Endothelial cell of umbilical vein (primary cell): ENCODE data around the gene UBE2I. TPM values are rescaled to one million over a fixed set of nuclear protein-coding genes. Genes with fewer than 3 reads are reported as not detected.

ENCODE experiments used
- BruUV-seq: library from RNA; stranded (reverse); fragments of 400-500 nt; replicated peaks from 2 replicates; lab custom pipeline; 2021; lab: Mats Ljungman, UMichigan
- CTCF ChIA-PET: fragments of 300-600, 350-600 bp; sonication (Branson Sonifier 250); formaldehyde crosslinking; loops from one replicate; lab custom pipeline; 2021; ENCODE audit warnings: antibody characterized with exemption, inconsistent platforms; lab: Charles Lee
- POLR2A ChIA-PET: fragments of 300-600, 350-600 bp; sonication (Branson Sonifier 250); formaldehyde crosslinking; loops from one replicate; lab custom pipeline; 2021; ENCODE audit warnings: antibody characterized with exemption, inconsistent platforms; lab: Charles Lee
- DNase-seq: peaks from one replicate; pipeline ENCODE4 v3.0.0-alpha.2; 2011; ENCODE audit warnings: low read depth, low spot score
- FAIRE-seq: peaks from 2 replicates; lab custom pipeline; 2011; peaks lifted over from hg19 to GRCh38; lab: Jason Lieb, UNC
- H2AFZ ChIP-seq: 2 replicates; pipeline ENCODE4 v1.6.0; 2012; ENCODE audit warnings: low read depth, low read length, control low read depth, inconsistent platforms
- H3K27ac ChIP-seq: 2 replicates; pipeline ENCODE4 v1.5.1; 2011; ENCODE audit warnings: low read depth, mild to moderate bottlenecking, control low read depth, low read length, moderate library complexity; ENCODE audit not compliant: insufficient read depth
- H3K27me3 ChIP-seq, 2 experiments: 2 replicates each; pipeline versions ENCODE4 v1.6.0 to v1.6.1; 2011; ENCODE audit warnings: low read length in 2 of 2, mixed read lengths in 1 of 2; ENCODE audit not compliant: control insufficient read depth in 2 of 2, insufficient read depth in 2 of 2
- H3K36me3 ChIP-seq, 2 experiments: 2 replicates in 1 of 2; 3 replicates in 1 of 2; pipeline ENCODE4 v1.5.1; 2011; ENCODE audit warnings: low read length in 2 of 2, mild to moderate bottlenecking in 1 of 2, moderate library complexity in 1 of 2; ENCODE audit not compliant: control insufficient read depth in 2 of 2, insufficient read depth in 2 of 2; ENCODE audit errors: extremely low read depth in 1 of 2
- H3K4me1 ChIP-seq: 3 replicates; pipeline ENCODE4 v1.5.1; 2011; ENCODE audit warnings: mild to moderate bottlenecking, low read length; ENCODE audit not compliant: control insufficient read depth, insufficient read depth; ENCODE audit errors: extremely low read depth
- H3K4me2 ChIP-seq: 2 replicates; pipeline ENCODE4 v1.6.1; 2011; ENCODE audit warnings: low read length, control low read depth, mixed read lengths; ENCODE audit not compliant: insufficient read depth
- H3K4me3 ChIP-seq, 3 experiments: fragments of 200-600 bp in 1 of 3; sonication (generic), shearing (Covaris generic) in 1 of 3; replicated peaks in 1 of 3; 2 replicates each; pipeline ENCODE4 v1.5.1; 2011 to 2016; ENCODE audit warnings: control low read depth in 3 of 3, low read length in 3 of 3, mild to moderate bottlenecking in 2 of 3, inconsistent platforms in 1 of 3, low read depth in 1 of 3, moderate library complexity in 1 of 3; ENCODE audit not compliant: insufficient read depth in 1 of 3
- H3K79me2 ChIP-seq: 2 replicates; pipeline ENCODE4 v1.6.0; 2012; ENCODE audit warnings: low read length, inconsistent platforms; ENCODE audit not compliant: control insufficient read depth, insufficient read depth
- H3K9ac ChIP-seq: replicated peaks from 2 replicates; pipeline ENCODE3; 2011; ENCODE audit warnings: low read length, control low read depth; ENCODE audit not compliant: insufficient read depth; ENCODE audit errors: extremely low read depth
- H3K9me1 ChIP-seq: replicated peaks from 3 replicates; pipeline ENCODE4 v1.6.0; 2011; ENCODE audit warnings: mild to moderate bottlenecking, low read length; ENCODE audit not compliant: control insufficient read depth, insufficient read depth; ENCODE audit errors: extremely low read depth
- H3K9me3 ChIP-seq: replicated peaks from 2 replicates; pipeline ENCODE4 v1.5.1; 2012; ENCODE audit warnings: low read length, inconsistent platforms; ENCODE audit not compliant: control insufficient read depth, insufficient read depth
- H4K20me1 ChIP-seq: replicated peaks from 2 replicates; pipeline ENCODE3; 2011; ENCODE audit warnings: mild to moderate bottlenecking, low read length; ENCODE audit not compliant: control insufficient read depth, insufficient read depth; ENCODE audit errors: extremely low read depth
- EZH2 ChIP-seq: IDR thresholded peaks from 2 replicates; pipeline ENCODE4 v1.6.1; 2012; ENCODE audit warnings: borderline replicate concordance, low read depth, mild to moderate bottlenecking, moderate library complexity, low read length, inconsistent platforms; ENCODE audit not compliant: severe bottlenecking
- FOS ChIP-seq: IDR thresholded peaks from 2 replicates; pipeline ENCODE4 v1.6.1; 2011; ENCODE audit warnings: mild to moderate bottlenecking, low read length, moderate library complexity, borderline replicate concordance; ENCODE audit not compliant: insufficient read depth
- GATA2 ChIP-seq: IDR thresholded peaks from 2 replicates; pipeline ENCODE4 v1.7.0; 2011; ENCODE audit warnings: low read depth, mild to moderate bottlenecking, moderate library complexity, mixed read lengths, low read length; ENCODE audit not compliant: insufficient read length, insufficient read depth
- JUN ChIP-seq: IDR thresholded peaks from 2 replicates; pipeline ENCODE4 v1.6.1; 2011; ENCODE audit warnings: borderline replicate concordance, low read depth; ENCODE audit not compliant: insufficient read length, insufficient read depth
- MYC ChIP-seq: IDR thresholded peaks from one replicate; pipeline ENCODE4 v1.6.1; 2011; ENCODE audit warnings: mild to moderate bottlenecking, low read depth, low read length
- POLR2A ChIP-seq: IDR thresholded peaks from 2 replicates; pipeline ENCODE4 v1.6.1; 2012; ENCODE audit warnings: low read depth, mild to moderate bottlenecking, control low read depth, low read length
- dilution Hi-C: fragments of 300-500 bp; cut with MboI; formaldehyde crosslinking; loops from one replicate; pipeline ENCODE4 v1.15.0; 2019; ENCODE audit warnings: low sequenced_read_pairs; ENCODE audit not compliant: extremely low pct_ligation_motif_present
- intact Hi-C: fragments of 100-400 bp; cut with micrococcal nuclease; formaldehyde crosslinking; loops from one replicate; pipeline ENCODE4 v1.10.0; 2022
- polyA plus RNA-seq, 4 experiments: library from polyadenylated mRNA; depleted of rRNA in 3 of 4; stranded (reverse) in 3 of 4; unstranded in 1 of 4; fragments of >200 nt; gene quantifications; 2 replicates each; pipeline versions ENCODE4 v1.2.1 to v1.2.3, GENCODE V29; 2011 to 2012; ENCODE audit warnings: missing spikeins in 1 of 4
- total RNA-seq: library from RNA; stranded (reverse); gene quantifications from 2 replicates; pipeline ENCODE4 v1.2.3, GENCODE V29; 2021
- TF ChIP-seq, protein P1 (sequence below), 2 donors: IDR thresholded peaks; 1 replicate in 1 of 2; 2 replicates in 1 of 2; pipeline ENCODE4 v1.5.1; 2011; ENCODE audit warnings: low read length in 2 of 2, mild to moderate bottlenecking in 2 of 2, moderate library complexity in 2 of 2, control low read depth in 1 of 2, inconsistent platforms in 1 of 2, low read depth in 1 of 2; ENCODE audit not compliant: insufficient read depth in 1 of 2; ENCODE audit errors: extremely low read depth in 1 of 2
- TF ChIP-seq, protein P2 (sequence below): IDR thresholded peaks from 2 replicates; pipeline ENCODE4 v1.6.1; 2011; ENCODE audit not compliant: insufficient read depth, insufficient read length

UBE2I gene
- total and polyA plus RNA-seq, 2 donors (not counting 3 experiments of a cell fraction or from before 2014, with no cell fraction given) = 122 to 233 TPM

DNA sequence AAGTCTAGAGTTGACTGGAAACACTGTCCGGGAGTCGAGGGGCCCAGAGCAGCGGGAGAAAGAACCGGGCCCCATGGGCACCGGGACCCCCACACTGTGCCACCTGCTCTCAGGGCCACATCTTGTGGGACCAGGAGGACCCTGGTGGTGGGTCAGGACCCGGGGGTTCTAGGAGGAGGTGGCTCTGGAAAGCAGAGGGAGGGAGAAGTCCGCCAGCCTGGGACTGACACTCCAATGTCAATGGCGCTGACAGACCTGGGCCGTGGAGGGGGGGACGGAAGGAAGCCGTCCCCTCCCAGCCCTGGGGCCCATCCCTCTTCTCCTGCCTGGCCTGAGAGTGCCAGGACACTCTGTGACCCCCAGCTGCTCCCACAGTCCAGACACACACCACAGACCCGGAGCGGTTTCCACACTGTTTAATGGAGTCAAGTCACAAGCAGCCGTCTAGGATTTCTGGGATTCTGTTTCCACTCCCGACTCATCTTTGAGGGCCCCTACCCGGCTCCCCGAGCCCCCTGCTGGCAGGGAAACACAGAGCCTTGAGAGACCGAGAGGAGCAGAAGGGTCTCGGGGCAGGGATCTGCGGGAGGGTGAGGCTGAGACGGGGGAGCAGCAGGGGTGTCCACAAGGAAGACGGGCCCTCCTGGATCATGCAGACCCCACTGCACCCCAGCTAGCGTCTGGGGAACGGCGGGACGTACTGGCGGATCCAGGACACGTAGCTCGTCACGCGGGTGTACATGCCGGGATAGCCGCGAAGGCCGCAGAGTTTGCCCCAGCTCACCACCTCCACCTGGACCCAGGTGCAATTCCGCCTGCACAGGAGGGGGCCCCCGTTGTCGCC is 23.5 kb upstream of the UBE2I start:
- no peak for FAIRE-seq
- no peak overlapping the region for H3K9ac ChIP-seq
- POLR2A ChIA-PET = no interaction called here
- dilution Hi-C loops = no loop called here
- H3K9me3 ChIP-seq = no peaks in the 10 kb centered on the region
- intact Hi-C loops = no loop called here
- H4K20me1 ChIP-seq = no peaks in the 10 kb centered on the region
- H3K79me2 ChIP-seq = no peaks in the 10 kb centered on the region
- H2AFZ ChIP-seq = no peak overlapping the region
- H3K9me1 ChIP-seq = no peaks in the 10 kb centered on the region
- no peak overlapping the region for H3K27ac ChIP-seq
- no peak overlapping the region for H3K4me3 ChIP-seq
- BruUV-seq = no TSS peak
- TF ChIP-seq, protein P1, sequence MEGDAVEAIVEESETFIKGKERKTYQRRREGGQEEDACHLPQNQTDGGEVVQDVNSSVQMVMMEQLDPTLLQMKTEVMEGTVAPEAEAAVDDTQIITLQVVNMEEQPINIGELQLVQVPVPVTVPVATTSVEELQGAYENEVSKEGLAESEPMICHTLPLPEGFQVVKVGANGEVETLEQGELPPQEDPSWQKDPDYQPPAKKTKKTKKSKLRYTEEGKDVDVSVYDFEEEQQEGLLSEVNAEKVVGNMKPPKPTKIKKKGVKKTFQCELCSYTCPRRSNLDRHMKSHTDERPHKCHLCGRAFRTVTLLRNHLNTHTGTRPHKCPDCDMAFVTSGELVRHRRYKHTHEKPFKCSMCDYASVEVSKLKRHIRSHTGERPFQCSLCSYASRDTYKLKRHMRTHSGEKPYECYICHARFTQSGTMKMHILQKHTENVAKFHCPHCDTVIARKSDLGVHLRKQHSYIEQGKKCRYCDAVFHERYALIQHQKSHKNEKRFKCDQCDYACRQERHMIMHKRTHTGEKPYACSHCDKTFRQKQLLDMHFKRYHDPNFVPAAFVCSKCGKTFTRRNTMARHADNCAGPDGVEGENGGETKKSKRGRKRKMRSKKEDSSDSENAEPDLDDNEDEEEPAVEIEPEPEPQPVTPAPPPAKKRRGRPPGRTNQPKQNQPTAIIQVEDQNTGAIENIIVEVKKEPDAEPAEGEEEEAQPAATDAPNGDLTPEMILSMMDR (IDR thresholded peaks at IDR 0.05; ENCODE audit: extremely low read depth in 1 of 2, insufficient read depth in 1 of 2, low read depth in 1 of 2, low read length in 2 of 2) = no peak
- no peak for TF ChIP-seq FOS
- TF ChIP-seq JUN = no peak
- no peak for TF ChIP-seq MYC
- TF ChIP-seq GATA2 = no peak
- TF ChIP-seq, protein P2, sequence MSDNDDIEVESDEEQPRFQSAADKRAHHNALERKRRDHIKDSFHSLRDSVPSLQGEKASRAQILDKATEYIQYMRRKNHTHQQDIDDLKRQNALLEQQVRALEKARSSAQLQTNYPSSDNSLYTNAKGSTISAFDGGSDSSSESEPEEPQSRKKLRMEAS = no peak
- TF ChIP-seq POLR2A = no peak
- no peak for TF ChIP-seq EZH2
- peaks cover 15 to 17% of the 10 kb centered on the region in 2 experiments for H3K27me3 ChIP-seq
- no peak for DNase-seq
- no peaks in the 10 kb centered on the region for H3K4me1 ChIP-seq
- CTCF ChIA-PET = no interaction called here
- H3K4me2 ChIP-seq = no peak overlapping the region
- no peaks in the 10 kb centered on the region for H3K36me3 ChIP-seq
